Upper lobe of left lung (tissue), 4 donors: ENCODE data around the gene CHSY3.

Source experiments
- EP300 ChIP-seq, 4 donors: sonication (generic); formaldehyde crosslinking; IDR thresholded peaks; one replicate each; pipeline ENCODE4 v1.5.1; 2017; ENCODE audit warnings: antibody characterized with exemption in 4 of 4, control low read depth in 2 of 4
- POLR2A ChIP-seq, 4 donors: fragments of 450-650 bp; IDR thresholded peaks; one replicate each; pipeline ENCODE4 v1.5.1; 2016 to 2017; ENCODE audit warnings: antibody characterized with exemption in 4 of 4, mild to moderate bottlenecking in 2 of 4
- POLR2AphosphoS5 ChIP-seq, 2 donors: sonication (generic); formaldehyde crosslinking; IDR thresholded peaks; one replicate each; pipeline ENCODE4 v1.5.1; 2017; ENCODE audit warnings: antibody characterized with exemption in 2 of 2
- TF ChIP-seq, protein P1 (sequence below), 6 experiments: fragments of 450-650 bp in 4 of 6; fragments of 200-600 bp in 2 of 6; sonication (generic) in 2 of 6; IDR thresholded peaks; one replicate each; pipeline ENCODE4 v1.5.1; 2016 to 2019; ENCODE audit warnings: antibody characterized with exemption in 6 of 6

DNA sequence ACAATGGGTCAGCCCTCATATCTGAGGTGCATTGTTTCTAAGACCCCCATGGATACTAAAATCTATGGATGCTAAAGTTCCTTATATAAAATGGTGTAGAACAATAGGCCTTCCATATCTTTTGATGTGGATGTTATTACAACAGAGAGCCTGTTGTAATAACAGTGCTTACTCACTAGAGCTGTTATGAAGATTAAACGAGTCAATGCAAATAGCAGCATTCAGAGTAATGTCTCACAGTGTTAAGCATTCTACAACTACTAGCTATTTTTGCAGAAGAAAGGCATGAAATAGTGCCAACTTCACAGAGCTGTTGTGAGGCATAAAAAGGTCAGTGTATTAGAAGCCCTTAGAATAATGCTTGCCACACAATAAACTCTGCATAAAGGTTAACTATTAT is 13.0 kb downstream of the CHSY3 start:
- TF ChIP-seq, protein P1, sequence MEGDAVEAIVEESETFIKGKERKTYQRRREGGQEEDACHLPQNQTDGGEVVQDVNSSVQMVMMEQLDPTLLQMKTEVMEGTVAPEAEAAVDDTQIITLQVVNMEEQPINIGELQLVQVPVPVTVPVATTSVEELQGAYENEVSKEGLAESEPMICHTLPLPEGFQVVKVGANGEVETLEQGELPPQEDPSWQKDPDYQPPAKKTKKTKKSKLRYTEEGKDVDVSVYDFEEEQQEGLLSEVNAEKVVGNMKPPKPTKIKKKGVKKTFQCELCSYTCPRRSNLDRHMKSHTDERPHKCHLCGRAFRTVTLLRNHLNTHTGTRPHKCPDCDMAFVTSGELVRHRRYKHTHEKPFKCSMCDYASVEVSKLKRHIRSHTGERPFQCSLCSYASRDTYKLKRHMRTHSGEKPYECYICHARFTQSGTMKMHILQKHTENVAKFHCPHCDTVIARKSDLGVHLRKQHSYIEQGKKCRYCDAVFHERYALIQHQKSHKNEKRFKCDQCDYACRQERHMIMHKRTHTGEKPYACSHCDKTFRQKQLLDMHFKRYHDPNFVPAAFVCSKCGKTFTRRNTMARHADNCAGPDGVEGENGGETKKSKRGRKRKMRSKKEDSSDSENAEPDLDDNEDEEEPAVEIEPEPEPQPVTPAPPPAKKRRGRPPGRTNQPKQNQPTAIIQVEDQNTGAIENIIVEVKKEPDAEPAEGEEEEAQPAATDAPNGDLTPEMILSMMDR (IDR thresholded peaks at IDR 0.05): no peak
- TF ChIP-seq POLR2A (IDR thresholded peaks at IDR 0.05) (no peak), EP300 (IDR thresholded peaks at IDR 0.05) (no peak), POLR2AphosphoS5 (IDR thresholded peaks at IDR 0.05) (no peak)
